PC-3 (cell line): ENCODE measurements around the gene RGS10.

ENCODE experiments used
- EZH2phosphoT487 ChIP-seq: fragments of 300-600 bp; sonication (generic); IDR thresholded peaks from 2 replicates; pipeline ENCODE4 v1.6.1; 2018; ENCODE audit warnings: mild to moderate bottlenecking, antibody characterized with exemption, low read length, borderline replicate concordance
- TF ChIP-seq, protein P1 (sequence below): fragments of 300-600 bp; sonication (generic); conservative IDR thresholded peaks from 2 replicates; pipeline ENCODE4 v1.5.1; 2017; ENCODE audit warnings: antibody characterized with exemption, low read depth, mild to moderate bottlenecking, low read length

DNA sequence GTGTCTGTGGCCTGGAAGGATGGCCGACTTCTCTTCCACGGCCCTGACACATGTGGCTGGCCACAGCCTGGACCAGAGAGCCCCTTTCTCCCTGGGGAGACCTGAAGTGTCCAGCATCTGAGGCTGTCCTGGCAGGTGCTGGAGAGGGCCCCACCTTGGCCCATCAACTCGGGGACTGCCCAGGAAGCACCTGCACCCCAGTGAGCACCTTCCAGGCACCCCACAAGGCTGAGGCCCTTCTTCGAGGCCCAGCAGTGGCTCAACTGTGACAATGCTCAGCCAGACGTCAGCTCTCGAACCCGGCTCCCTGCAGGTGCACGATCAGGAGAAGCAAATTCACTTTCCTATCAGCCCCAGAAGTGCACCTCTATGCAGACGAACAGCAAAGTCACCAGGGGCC is 24.3 kb downstream of the RGS10 start:
- no peak for TF ChIP-seq EZH2phosphoT487
- TF ChIP-seq, protein P1, sequence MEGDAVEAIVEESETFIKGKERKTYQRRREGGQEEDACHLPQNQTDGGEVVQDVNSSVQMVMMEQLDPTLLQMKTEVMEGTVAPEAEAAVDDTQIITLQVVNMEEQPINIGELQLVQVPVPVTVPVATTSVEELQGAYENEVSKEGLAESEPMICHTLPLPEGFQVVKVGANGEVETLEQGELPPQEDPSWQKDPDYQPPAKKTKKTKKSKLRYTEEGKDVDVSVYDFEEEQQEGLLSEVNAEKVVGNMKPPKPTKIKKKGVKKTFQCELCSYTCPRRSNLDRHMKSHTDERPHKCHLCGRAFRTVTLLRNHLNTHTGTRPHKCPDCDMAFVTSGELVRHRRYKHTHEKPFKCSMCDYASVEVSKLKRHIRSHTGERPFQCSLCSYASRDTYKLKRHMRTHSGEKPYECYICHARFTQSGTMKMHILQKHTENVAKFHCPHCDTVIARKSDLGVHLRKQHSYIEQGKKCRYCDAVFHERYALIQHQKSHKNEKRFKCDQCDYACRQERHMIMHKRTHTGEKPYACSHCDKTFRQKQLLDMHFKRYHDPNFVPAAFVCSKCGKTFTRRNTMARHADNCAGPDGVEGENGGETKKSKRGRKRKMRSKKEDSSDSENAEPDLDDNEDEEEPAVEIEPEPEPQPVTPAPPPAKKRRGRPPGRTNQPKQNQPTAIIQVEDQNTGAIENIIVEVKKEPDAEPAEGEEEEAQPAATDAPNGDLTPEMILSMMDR, result no peak
